Ovary (tissue), 9 donors: ENCODE results near the gene NEIL3. TPM values are rescaled to one million over a fixed set of nuclear protein-coding genes. Genes with fewer than 3 reads are reported as not detected.

Experiments used
- DNase-seq, 5 donors: peaks; one replicate each; pipeline ENCODE4 v3.0.0-alpha.2; 2019 to 2020
- H3K27ac ChIP-seq, 2 donors: fragments of 200-600 bp; one replicate each; pipeline versions ENCODE4 v1.5.1 to v1.8.0; 2019 to 2022
- H3K27me3 ChIP-seq: fragments of 200-600 bp; one replicate; pipeline ENCODE4 v1.8.0; 2022
- H3K36me3 ChIP-seq: fragments of 200-600 bp; sonication (generic); one replicate; pipeline ENCODE4 v1.5.1; 2019
- H3K4me1 ChIP-seq: one replicate; pipeline ENCODE4 v1.8.1; 2013; ENCODE audit warnings: mild to moderate bottlenecking, moderate library complexity; ENCODE audit not compliant: insufficient read depth
- H3K4me3 ChIP-seq: fragments of 200-600 bp; sonication (generic); one replicate; pipeline ENCODE4 v1.5.1; 2017
- H3K9me3 ChIP-seq, 2 donors: fragments of 200-600 bp in 1 of 2; sonication (generic) in 1 of 2; one replicate each; pipeline versions ENCODE4 v1.5.1 to v1.8.1; 2013 to 2019; ENCODE audit warnings: mild to moderate bottlenecking in 1 of 2, moderate library complexity in 1 of 2
- EP300 ChIP-seq: sonication (generic); formaldehyde crosslinking; IDR thresholded peaks from one replicate; pipeline ENCODE4 v1.6.1; 2017; ENCODE audit warnings: antibody characterized with exemption
- POLR2A ChIP-seq: fragments of 450-650 bp; IDR thresholded peaks from one replicate; pipeline ENCODE4 v1.6.1; 2017; ENCODE audit warnings: antibody characterized with exemption, mild to moderate bottlenecking, moderate library complexity
- WGBS, 3 donors: extraction: QIAGEN DNeasy Blood & Tissue Kit in 1 of 3; methylation state at CpG; one replicate each; pipeline versions ENCODE4 v1.1.5 to v1.1.7; 2013 to 2017; 5-methylcytosine and 5-hydroxymethylcytosine counted together
- intact Hi-C, 4 donors: fragments of 100-400 bp; cut with DNase I; formaldehyde crosslinking; loops; one replicate each; pipeline versions ENCODE4 v1.11.0 to v1.15.1; 2022 to 2023
- polyA plus RNA-seq, 2 donors: library from polyadenylated mRNA; stranded (reverse); fragments of 200-250 nt in 1 of 2; fragments of 350-450 nt in 1 of 2; fragmentation: Illumina TruSeq in 1 of 2; extraction: RNeasy Lipid Tissue Mini Kit (QIAGEN cat#74804) in 1 of 2; gene quantifications; one replicate each; pipeline ENCODE4 v1.2.3, GENCODE V29; 2013 to 2014
- total RNA-seq, 7 donors: library from RNA; depleted of rRNA in 2 of 7; stranded (reverse); fragments of >200 nt in 2 of 7; fragmentation: NEBNext Ultra II Directional in 3 of 7; extraction: Animal tissue kit (Norgen Biotek cat#: 25700) in 3 of 7; gene quantifications; one replicate each; pipeline versions ENCODE4 v1.1.0 to v1.2.4, GENCODE V29; 2016 to 2023
- TF ChIP-seq, protein P1 (sequence below), 3 donors: fragments of 450-650 bp in 2 of 3; fragments of 200-600 bp in 1 of 3; IDR thresholded peaks; one replicate each; pipeline versions ENCODE4 v1.5.1 to v1.8.0; 2016 to 2022; ENCODE audit warnings: antibody characterized with exemption in 3 of 3, mild to moderate bottlenecking in 1 of 3
- donor health status: DM: no; HTN: no; CAD: no; lungs with moderate emphysema.
- donor health status: DM: no; HTN: no; CAD: no.
- donor health status: Bipolar disorder and iron deficiency.
- donor health status: DM: yes; HTN: yes; CAD: no.
- donor health status: DM: no; HTN: no; CAD: no.
- donor health status: DM: yes; HTN: yes; CAD: no.

NEIL3 gene
- total and polyA plus RNA-seq, 9 donors, result 0.10 to 0.52 (median 0.24) TPM; not detected in 3

DNA sequence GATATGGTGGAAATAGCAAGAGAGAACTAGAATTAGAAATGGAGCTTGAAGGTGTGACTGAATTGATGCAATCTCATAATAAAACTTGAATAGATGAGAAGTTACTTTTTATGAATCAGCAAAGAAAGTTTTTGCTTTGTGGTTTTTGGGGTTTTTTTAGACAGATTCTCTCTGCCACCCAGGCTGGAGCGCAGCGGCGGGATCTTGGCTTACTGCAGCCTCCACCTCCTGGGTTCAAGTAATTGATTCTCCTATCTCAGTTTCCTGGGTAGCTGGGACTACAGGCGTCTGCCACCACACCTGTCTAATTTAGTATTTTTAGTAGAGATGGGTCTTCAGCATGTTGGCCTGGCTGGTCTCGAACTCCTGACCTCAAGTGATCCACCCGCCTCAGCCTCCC, 23.7 kb upstream of the NEIL3 start:
- intact Hi-C loops, result no loop called here

DNA sequence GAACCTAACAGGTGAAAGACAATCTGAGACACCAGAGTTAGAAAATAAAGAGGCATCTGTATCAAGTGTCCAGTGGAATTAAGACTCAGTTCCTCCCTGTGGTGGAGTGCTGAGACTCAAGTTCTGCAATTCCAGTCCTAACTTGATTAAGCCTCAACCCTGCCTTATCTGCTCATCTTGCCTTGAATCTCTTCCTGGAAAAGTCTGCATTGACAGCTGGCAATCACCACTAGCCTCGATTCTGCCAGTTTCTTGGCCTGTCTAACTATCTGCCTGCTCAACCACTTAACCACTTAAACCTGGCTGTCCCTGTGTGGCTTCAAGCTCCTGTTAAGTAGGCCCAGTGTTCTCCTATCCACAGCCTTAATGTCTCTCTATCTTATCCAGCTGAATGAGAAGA, 22.4 kb upstream of the NEIL3 start:
- H3K9me3 ChIP-seq, result no peaks in the 10 kb centered on the region
- 41 to 71% (median 57%) methylated on average over 1 of the region's 1 CpG for WGBS, 3 donors
- no peaks in the 10 kb centered on the region for H3K27me3 ChIP-seq
- no peak for DNase-seq
- no peaks in the 10 kb centered on the region for H3K36me3 ChIP-seq
- intact Hi-C loops, result no loop called here
- no peak overlapping the region for H3K4me3 ChIP-seq
- TF ChIP-seq POLR2A, result no peak
- TF ChIP-seq, protein P1, sequence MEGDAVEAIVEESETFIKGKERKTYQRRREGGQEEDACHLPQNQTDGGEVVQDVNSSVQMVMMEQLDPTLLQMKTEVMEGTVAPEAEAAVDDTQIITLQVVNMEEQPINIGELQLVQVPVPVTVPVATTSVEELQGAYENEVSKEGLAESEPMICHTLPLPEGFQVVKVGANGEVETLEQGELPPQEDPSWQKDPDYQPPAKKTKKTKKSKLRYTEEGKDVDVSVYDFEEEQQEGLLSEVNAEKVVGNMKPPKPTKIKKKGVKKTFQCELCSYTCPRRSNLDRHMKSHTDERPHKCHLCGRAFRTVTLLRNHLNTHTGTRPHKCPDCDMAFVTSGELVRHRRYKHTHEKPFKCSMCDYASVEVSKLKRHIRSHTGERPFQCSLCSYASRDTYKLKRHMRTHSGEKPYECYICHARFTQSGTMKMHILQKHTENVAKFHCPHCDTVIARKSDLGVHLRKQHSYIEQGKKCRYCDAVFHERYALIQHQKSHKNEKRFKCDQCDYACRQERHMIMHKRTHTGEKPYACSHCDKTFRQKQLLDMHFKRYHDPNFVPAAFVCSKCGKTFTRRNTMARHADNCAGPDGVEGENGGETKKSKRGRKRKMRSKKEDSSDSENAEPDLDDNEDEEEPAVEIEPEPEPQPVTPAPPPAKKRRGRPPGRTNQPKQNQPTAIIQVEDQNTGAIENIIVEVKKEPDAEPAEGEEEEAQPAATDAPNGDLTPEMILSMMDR (IDR thresholded peaks at IDR 0.05), result no peak
- TF ChIP-seq EP300, result no peak
- H3K4me1 ChIP-seq, result peaks cover 2% of the 10 kb centered on the region
- H3K27ac ChIP-seq, result no peak overlapping the region

More for the DNA sequence above, 23.7 kb upstream of the NEIL3 start:
- Histone ChIP-seq H3K27me3 (no peaks in the 10 kb centered on the region), H3K4me3 (no peak overlapping the region), H3K27ac (no peak overlapping the region), H3K36me3 (no peaks in the 10 kb centered on the region), H3K9me3 (no peaks in the 10 kb centered on the region), H3K4me1 (peaks cover 2% of the 10 kb centered on the region)
- DNase-seq, result no peak
- WGBS, 3 donors, result 94 to 98% (median 98%) methylated on average over 6 of the region's 6 CpGs
- TF ChIP-seq, protein P1 (IDR thresholded peaks at IDR 0.05), result no peak
- TF ChIP-seq EP300 (no peak), POLR2A (no peak)

DNA sequence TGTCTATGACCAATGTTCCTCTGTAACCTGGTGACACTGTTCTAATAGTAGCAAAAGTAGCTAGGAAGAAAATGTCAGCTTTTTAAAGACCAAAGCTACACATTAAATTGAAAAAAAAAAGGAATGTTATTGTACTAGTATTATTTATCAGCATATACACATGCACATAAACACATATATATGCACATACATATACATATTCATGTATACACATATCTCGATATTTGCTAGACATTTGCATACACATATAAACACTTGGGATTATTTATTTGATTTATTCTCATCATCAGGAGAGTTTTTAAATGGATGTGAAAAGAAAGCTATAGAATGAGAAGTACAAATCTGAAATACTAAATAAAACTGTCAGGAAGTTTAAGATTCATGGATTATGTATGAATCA, 21.3 kb upstream of the NEIL3 start:
- intact Hi-C loops, result no loop called here
- no peaks in the 10 kb centered on the region for H3K36me3 ChIP-seq
- no peaks in the 10 kb centered on the region for H3K9me3 ChIP-seq
- no peak overlapping the region for H3K27ac ChIP-seq
- no peaks in the 10 kb centered on the region for H3K27me3 ChIP-seq
- H3K4me3 ChIP-seq, result no peak overlapping the region
- DNase-seq, result no peak
- 92 to 99% (median 97%) methylated on average over 1 of the region's 1 CpG for WGBS, 3 donors
- H3K4me1 ChIP-seq, result no peaks in the 10 kb centered on the region
- TF ChIP-seq EP300 (no peak), POLR2A (no peak)
- TF ChIP-seq, protein P1 (IDR thresholded peaks at IDR 0.05), result no peak

DNA sequence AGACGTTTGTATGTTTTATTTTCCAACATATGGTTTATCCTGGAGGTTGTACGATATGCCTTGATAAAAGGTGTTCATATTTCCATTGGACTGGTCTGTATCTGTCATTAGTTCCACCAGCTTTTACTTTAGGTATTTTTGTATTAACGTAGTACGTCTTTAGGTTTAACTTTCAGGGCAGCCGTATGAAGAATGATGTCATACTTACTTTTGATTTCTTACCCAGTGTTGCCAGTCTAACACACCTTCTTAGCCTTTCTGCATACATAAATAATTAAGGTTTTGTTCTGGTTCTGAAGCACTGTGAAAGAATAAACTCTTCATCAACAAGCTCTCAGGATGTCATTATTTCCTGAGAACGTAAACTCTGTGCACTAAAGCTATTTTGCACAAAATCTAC, 18.9 kb upstream of the NEIL3 start:
- 69 to 74% (median 73%) methylated on average over 6 of the region's 6 CpGs for WGBS, 3 donors
- TF ChIP-seq, protein P1 (IDR thresholded peaks at IDR 0.05), result no peak
- TF ChIP-seq POLR2A (no peak), EP300 (no peak)
- intact Hi-C loops, result no loop called here

DNA sequence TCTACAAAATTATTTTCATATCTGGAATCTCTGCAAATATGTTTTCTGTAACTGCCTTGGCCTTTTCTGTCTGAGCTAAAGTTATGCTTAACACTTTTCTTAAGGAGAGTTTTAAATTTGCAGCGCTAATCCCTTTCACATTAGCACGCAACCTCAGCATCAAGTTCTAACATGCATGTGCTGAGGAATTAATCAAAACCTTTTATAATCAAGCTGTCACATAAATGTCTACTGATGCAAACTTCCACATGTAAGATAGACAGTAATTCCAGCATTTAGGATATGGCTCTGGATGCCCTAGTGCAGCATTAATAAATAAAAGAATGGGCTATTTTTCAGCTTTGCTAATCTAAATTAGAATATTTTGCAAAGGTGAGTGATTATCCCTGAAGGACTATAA, 17.5 kb upstream of the NEIL3 start:
- no peaks in the 10 kb centered on the region for H3K36me3 ChIP-seq
- H3K27me3 ChIP-seq, result no peaks in the 10 kb centered on the region
- intact Hi-C loops, result no loop called here
- H3K4me1 ChIP-seq, result peaks cover 1% of the 10 kb centered on the region
- 97 to 98% (median 98%) methylated on average over 2 of the region's 2 CpGs for WGBS, 3 donors
- H3K27ac ChIP-seq, result no peak overlapping the region
- TF ChIP-seq POLR2A (no peak), EP300 (no peak)
- TF ChIP-seq, protein P1 (IDR thresholded peaks at IDR 0.05), result no peak
- no peak for DNase-seq
- no peak overlapping the region for H3K4me3 ChIP-seq
- H3K9me3 ChIP-seq, result no peaks in the 10 kb centered on the region

More for the DNA sequence above, 18.9 kb upstream of the NEIL3 start:
- no peak overlapping the region for H3K27ac ChIP-seq
- no peak overlapping the region for H3K4me3 ChIP-seq
- peaks cover 1% of the 10 kb centered on the region for H3K4me1 ChIP-seq
- no peak for DNase-seq
- no peaks in the 10 kb centered on the region for H3K27me3 ChIP-seq
- no peaks in the 10 kb centered on the region for H3K36me3 ChIP-seq
- H3K9me3 ChIP-seq, result no peaks in the 10 kb centered on the region
